Upper lobe of left lung (tissue), 6 donors: Measurements from ENCODE around the gene MUC13. TPM values are rescaled to one million over a fixed set of nuclear protein-coding genes. Genes with fewer than 3 reads are reported as not detected.

ENCODE experiments used
- ATAC-seq, 2 donors: fragments of 200-7000 bp; cut with Tn5 transposase; one replicate each; pipeline ENCODE4 v1.9.1; 2022; ENCODE audit warnings: mild to moderate bottlenecking in 2 of 2, moderate library complexity in 2 of 2; ENCODE audit not compliant: low FRiP score in 2 of 2
- DNase-seq, 2 donors: peaks; one replicate each; pipeline ENCODE4 v3.0.0-alpha.2; 2019 to 2020
- H3K27ac ChIP-seq, 4 donors: fragments of 200-600 bp; sonication (generic); one replicate each; pipeline ENCODE4 v1.5.1; 2016 to 2019
- H3K27me3 ChIP-seq, 4 donors: fragments of 200-600 bp; sonication (generic); one replicate each; pipeline ENCODE4 v1.5.1; 2017 to 2019
- H3K36me3 ChIP-seq, 4 donors: fragments of 200-600 bp; sonication (generic); one replicate each; pipeline ENCODE4 v1.5.1; 2016 to 2019
- H3K4me1 ChIP-seq, 4 donors: fragments of 200-600 bp; sonication (generic); one replicate each; pipeline ENCODE4 v1.5.1; 2018 to 2019
- H3K4me3 ChIP-seq, 4 donors: fragments of 200-600 bp; sonication (generic); one replicate each; pipeline ENCODE4 v1.5.1; 2017 to 2019; ENCODE audit warnings: mild to moderate bottlenecking in 2 of 4, moderate library complexity in 1 of 4
- H3K9me3 ChIP-seq, 4 donors: fragments of 200-600 bp; sonication (generic); one replicate each; pipeline ENCODE4 v1.5.1; 2018 to 2019
- CTCF ChIP-seq, 6 experiments: fragments of 450-650 bp in 4 of 6; fragments of 200-600 bp in 2 of 6; sonication (generic) in 2 of 6; IDR thresholded peaks; one replicate each; pipeline ENCODE4 v1.5.1; 2016 to 2019; ENCODE audit warnings: antibody characterized with exemption in 6 of 6
- EP300 ChIP-seq, 4 donors: sonication (generic); formaldehyde crosslinking; IDR thresholded peaks; one replicate each; pipeline ENCODE4 v1.5.1; 2017; ENCODE audit warnings: antibody characterized with exemption in 4 of 4, control low read depth in 2 of 4
- POLR2A ChIP-seq, 4 donors: fragments of 450-650 bp; IDR thresholded peaks; one replicate each; pipeline ENCODE4 v1.5.1; 2016 to 2017; ENCODE audit warnings: antibody characterized with exemption in 4 of 4, mild to moderate bottlenecking in 2 of 4
- POLR2AphosphoS5 ChIP-seq, 2 donors: sonication (generic); formaldehyde crosslinking; IDR thresholded peaks; one replicate each; pipeline ENCODE4 v1.5.1; 2017; ENCODE audit warnings: antibody characterized with exemption in 2 of 2
- WGBS, 2 donors: methylation state at CpG; one replicate each; pipeline ENCODE4 v1.1.5; 2017 to 2018; 5-methylcytosine and 5-hydroxymethylcytosine counted together
- total RNA-seq, 6 donors: library from RNA; depleted of rRNA in 4 of 6; stranded (reverse); fragments of >200 nt in 4 of 6; gene quantifications; one replicate each; pipeline versions ENCODE4 v1.1.0 to v1.2.1, GENCODE V29; 2016 to 2021
- donor health status: DM: no; HTN: no; CAD: no; lungs with moderate emphysema.
- donor health status: DM: no; HTN: yes; CAD: no; lungs with severe emphysema.

The MUC13 gene
- total RNA-seq, 6 donors from 2014 or later, result 0.15 to 3.6 (median 0.24) TPM; not detected in 2

- ATAC-seq (no peak), DNase-seq (no peak)
- no peaks in the 10 kb centered on the region for H3K36me3 ChIP-seq
- H3K4me3 ChIP-seq, result no peak overlapping the region
- no peak for TF ChIP-seq CTCF (IDR thresholded peaks at IDR 0.05)
- no peak for TF ChIP-seq POLR2AphosphoS5 (IDR thresholded peaks at IDR 0.05)
- TF ChIP-seq POLR2A (IDR thresholded peaks at IDR 0.05), result no peak
- no peak for TF ChIP-seq EP300 (IDR thresholded peaks at IDR 0.05)
- H3K4me1 ChIP-seq, result no peaks in the 10 kb centered on the region
- no peaks in the 10 kb centered on the region for H3K27me3 ChIP-seq
- 81 to 91% methylated on average over 2 of the region's 2 CpGs for WGBS, 2 donors
- H3K27ac ChIP-seq, result no peak overlapping the region
- H3K9me3 ChIP-seq, result no peaks in the 10 kb centered on the region
Measured at GRCh38 chr3:124924741-124925140, 9.8 kb downstream of the MUC13 start.

- DNase-seq (no peak), ATAC-seq (no peak)
- no peaks in the 10 kb centered on the region for H3K36me3 ChIP-seq
- no peak overlapping the region for H3K27ac ChIP-seq
- no peak overlapping the region for H3K4me3 ChIP-seq
- no peaks in the 10 kb centered on the region for H3K9me3 ChIP-seq
- no peaks in the 10 kb centered on the region for H3K27me3 ChIP-seq
- TF ChIP-seq POLR2A (IDR thresholded peaks at IDR 0.05) (no peak), EP300 (IDR thresholded peaks at IDR 0.05) (no peak), CTCF (IDR thresholded peaks at IDR 0.05) (no peak), POLR2AphosphoS5 (IDR thresholded peaks at IDR 0.05) (no peak)
- H3K4me1 ChIP-seq, result no peaks in the 10 kb centered on the region
Measured at GRCh38 chr3:124923833-124924232, 10.7 kb downstream of the MUC13 start.

- no peaks in the 10 kb centered on the region for H3K9me3 ChIP-seq
- H3K36me3 ChIP-seq, result no peaks in the 10 kb centered on the region
- DNase-seq (no peak), ATAC-seq (no peak)
- no peak overlapping the region for H3K27ac ChIP-seq
- 92 to 94% methylated on average over 5 of the region's 5 CpGs for WGBS, 2 donors
- H3K27me3 ChIP-seq, result no peaks in the 10 kb centered on the region
- no peak for TF ChIP-seq POLR2A (IDR thresholded peaks at IDR 0.05)
- no peak for TF ChIP-seq EP300 (IDR thresholded peaks at IDR 0.05)
- TF ChIP-seq CTCF (IDR thresholded peaks at IDR 0.05), result no peak
- no peak for TF ChIP-seq POLR2AphosphoS5 (IDR thresholded peaks at IDR 0.05)
- H3K4me3 ChIP-seq, result no peak overlapping the region
- H3K4me1 ChIP-seq, result no peaks in the 10 kb centered on the region
Measured at GRCh38 chr3:124920718-124921117, 13.8 kb downstream of the MUC13 start.

- H3K4me1 ChIP-seq, result no peaks in the 10 kb centered on the region
- no peak for ATAC-seq
- H3K36me3 ChIP-seq, result no peaks in the 10 kb centered on the region
- H3K4me3 ChIP-seq, result no peak overlapping the region
- no peaks in the 10 kb centered on the region for H3K27me3 ChIP-seq
- DNase-seq, result no peak
- 57 to 66% methylated on average over 1 to 2 of the region's 2 CpGs for WGBS, 2 donors
- TF ChIP-seq CTCF (IDR thresholded peaks at IDR 0.05) (no peak), POLR2A (IDR thresholded peaks at IDR 0.05) (no peak), POLR2AphosphoS5 (IDR thresholded peaks at IDR 0.05) (no peak), EP300 (IDR thresholded peaks at IDR 0.05) (no peak)
- no peaks in the 10 kb centered on the region for H3K9me3 ChIP-seq
- H3K27ac ChIP-seq, result no peak overlapping the region
Measured at GRCh38 chr3:124919756-124920155, 14.8 kb downstream of the MUC13 start.

- no peak overlapping the region for H3K4me3 ChIP-seq
- no peaks in the 10 kb centered on the region for H3K27me3 ChIP-seq
- H3K4me1 ChIP-seq, result no peaks in the 10 kb centered on the region
- DNase-seq (no peak), ATAC-seq (no peak)
- H3K36me3 ChIP-seq, result no peaks in the 10 kb centered on the region
- no peak overlapping the region for H3K27ac ChIP-seq
- WGBS, 2 donors, result 96 to 97% methylated on average over 2 of the region's 2 CpGs
- H3K9me3 ChIP-seq, result no peaks in the 10 kb centered on the region
- TF ChIP-seq CTCF (IDR thresholded peaks at IDR 0.05), result no peak
- TF ChIP-seq EP300 (IDR thresholded peaks at IDR 0.05), result no peak
- no peak for TF ChIP-seq POLR2A (IDR thresholded peaks at IDR 0.05)
- TF ChIP-seq POLR2AphosphoS5 (IDR thresholded peaks at IDR 0.05), result no peak
Measured at GRCh38 chr3:124918524-124918923, 16.0 kb downstream of the MUC13 start.
